WTC11 (cell line): ENCODE results near the gene DENND5A.

Experiments used
- CTCF ChIP-seq: fragments of 200-600 bp; IDR thresholded peaks from 2 replicates; pipeline ENCODE4 v1.8.0; 2022; ENCODE audit warnings: antibody characterized with exemption
- GABPB1 ChIP-seq: sonication (generic); formaldehyde crosslinking; IDR thresholded peaks from 2 replicates; pipeline ENCODE4 v1.8.1; 2023; ENCODE audit warnings: mild to moderate bottlenecking, missing genetic modification reagents
- JUN ChIP-seq: sonication (generic); formaldehyde crosslinking; IDR thresholded peaks from 2 replicates; pipeline ENCODE4 v1.8.0; 2023; ENCODE audit warnings: mild to moderate bottlenecking, missing genetic modification reagents
- RELA ChIP-seq: sonication (generic); formaldehyde crosslinking; IDR thresholded peaks from 2 replicates; pipeline ENCODE4 v1.8.1; 2022; ENCODE audit warnings: missing genetic modification reagents, mild to moderate bottlenecking, borderline replicate concordance
- USF1 ChIP-seq: sonication (generic); formaldehyde crosslinking; IDR thresholded peaks from 2 replicates; pipeline ENCODE4 v1.8.0; 2022; ENCODE audit warnings: mild to moderate bottlenecking, missing genetic modification reagents
- USF2 ChIP-seq: sonication (generic); formaldehyde crosslinking; IDR thresholded peaks from 2 replicates; pipeline ENCODE4 v1.8.1; 2023; ENCODE audit warnings: mild to moderate bottlenecking, missing genetic modification reagents, moderate library complexity

DNA sequence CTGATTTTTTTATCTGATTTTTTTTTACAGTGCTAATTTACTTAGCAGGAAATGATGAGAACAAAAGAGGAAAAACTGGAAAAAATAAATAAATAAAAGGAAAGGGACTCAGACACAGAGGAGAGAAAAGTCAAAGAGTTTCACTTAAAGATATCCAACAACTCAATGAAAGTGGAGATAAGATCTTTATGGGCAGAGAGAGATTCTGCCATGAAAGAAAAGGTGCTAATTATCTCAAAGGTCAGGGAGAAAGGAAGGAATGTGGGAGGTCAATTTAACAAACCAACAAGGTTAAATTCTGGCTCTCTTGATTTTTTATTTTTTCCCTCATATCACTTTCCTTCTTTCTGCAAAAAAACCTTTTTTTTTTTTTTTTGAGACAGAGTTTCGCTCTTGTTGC, 86.0 kb downstream of the DENND5A start:
- TF ChIP-seq JUN = no peak
- TF ChIP-seq USF2 (CRISPR knock-in tag) = no peak
- TF ChIP-seq GABPB1 (CRISPR knock-in tag) = no peak
- TF ChIP-seq USF1 (CRISPR knock-in tag) = no peak
- no peak for TF ChIP-seq CTCF
- TF ChIP-seq RELA (CRISPR knock-in tag) = no peak
